GM12878 (cell line): ENCODE data around the gene NKX1-1. TPM values are rescaled to one million over a fixed set of nuclear protein-coding genes. Genes with fewer than 3 reads are reported as not detected.

ENCODE experiments used
- ATAC-seq: fragments of 200-7000 bp; cut with Tn5 transposase; 3 replicates; pipeline ENCODE4 v1.9.1; 2020; ENCODE audit warnings: mild to moderate bottlenecking, moderate library complexity
- BruUV-seq: library from RNA; stranded (reverse); fragments of 400-500 nt; replicated peaks from 2 replicates; lab custom pipeline; 2021; lab: Mats Ljungman, UMichigan
- CTCF ChIA-PET: fragments of 300-600 bp; sonication (Branson Sonifier 250); formaldehyde crosslinking; extraction: SDS; loops from one replicate; lab custom pipeline; 2021; ENCODE audit warnings: inconsistent platforms; lab: Yijun Ruan, JAX
- POLR2A ChIA-PET: fragments of 350-600 bp; formaldehyde crosslinking; extraction: SDS; loops from one replicate; lab custom pipeline; 2021; ENCODE audit warnings: inconsistent platforms; lab: Charles Lee
- RAD21 ChIA-PET: fragments of 300-600 bp; sonication (Branson Sonifier 250); formaldehyde crosslinking; loops from one replicate; lab custom pipeline; 2023; ENCODE audit warnings: antibody characterized with exemption; ENCODE audit not compliant: unreplicated experiment; lab: Charles Lee
- SMC1A ChIA-PET: fragments of 300-600 bp; sonication (Branson Sonifier 250); formaldehyde crosslinking; loops from one replicate; lab custom pipeline; 2023; ENCODE audit not compliant: unreplicated experiment, uncharacterized antibody; lab: Charles Lee
- DNase-seq: peaks from one replicate; pipeline ENCODE4 v3.0.0-alpha.2; 2011; ENCODE audit warnings: low read depth, low spot score
- FAIRE-seq: peaks from 3 replicates; lab custom pipeline; 2011; peaks lifted over from hg19 to GRCh38; lab: Jason Lieb, UNC
- H2AFZ ChIP-seq: 2 replicates; pipeline ENCODE4 v1.6.0; 2011; ENCODE audit warnings: low read depth, low read length, control low read depth; ENCODE audit not compliant: control insufficient read depth
- H3K27ac ChIP-seq: 2 replicates; pipeline ENCODE4 v1.5.1; 2011; ENCODE audit warnings: control low read depth; ENCODE audit not compliant: control insufficient read depth, insufficient read depth
- H3K27me3 ChIP-seq, 2 experiments: replicated peaks in 1 of 2; 2 replicates each; pipeline versions ENCODE4 v1.6.0 to v1.6.1; 2011; ENCODE audit warnings: low read length in 1 of 2; ENCODE audit not compliant: control insufficient read depth in 2 of 2, insufficient read depth in 2 of 2
- H3K36me3 ChIP-seq, 2 experiments: 2 replicates each; pipeline ENCODE4 v1.5.1; 2011; ENCODE audit warnings: low read length in 1 of 2; ENCODE audit not compliant: control insufficient read depth in 2 of 2, insufficient read depth in 2 of 2
- H3K4me1 ChIP-seq: 2 replicates; pipeline ENCODE4 v1.6.1; 2011; ENCODE audit warnings: mild to moderate bottlenecking, low read length, moderate library complexity, mixed read lengths; ENCODE audit not compliant: control insufficient read depth, insufficient read depth
- H3K4me2 ChIP-seq: 2 replicates; pipeline ENCODE4 v1.6.0; 2011; ENCODE audit warnings: control low read depth; ENCODE audit not compliant: control insufficient read depth, insufficient read depth
- H3K4me3 ChIP-seq: fragments of 200-600 bp; sonication (generic); 2 replicates; pipeline ENCODE4 v1.5.1; 2016
- H3K79me2 ChIP-seq: 2 replicates; pipeline ENCODE4 v1.6.0; 2011; ENCODE audit warnings: low read length; ENCODE audit not compliant: control insufficient read depth, insufficient read depth
- H3K9ac ChIP-seq: 2 replicates; pipeline ENCODE4 v1.8.0; 2011; ENCODE audit warnings: low read length, control low read depth, mixed read lengths; ENCODE audit not compliant: control insufficient read depth, insufficient read depth
- H3K9me3 ChIP-seq: replicated peaks from 3 replicates; pipeline ENCODE4 v1.5.1; 2011; ENCODE audit warnings: mild to moderate bottlenecking, low read length; ENCODE audit not compliant: control insufficient read depth, insufficient read depth
- H4K20me1 ChIP-seq: 2 replicates; pipeline ENCODE4 v1.6.0; 2011; ENCODE audit not compliant: control insufficient read depth, insufficient read depth
- CEBPZ ChIP-seq: fragments of 150-350 bp; IDR thresholded peaks from 2 replicates; pipeline ENCODE4 v1.6.1; 2016; ENCODE audit warnings: low read depth, low read length
- WGBS: methylation state at CpG from one replicate; pipeline ENCODE4 v1.1.6; 2016; ENCODE audit warnings: low lambda C conversion rate; ENCODE audit not compliant: insufficient replicate concordance, insufficient coverage; ENCODE audit errors: missing lambda C conversion rate; 5-methylcytosine and 5-hydroxymethylcytosine counted together
- in situ Hi-C: fragments of 300-500 bp; cut with MboI; formaldehyde crosslinking; loops from 9 replicates; pipeline ENCODE4 v1.14.3; 2018; ENCODE audit warnings: mixed read lengths
- intact Hi-C: fragments of 100-400 bp; cut with micrococcal nuclease; formaldehyde crosslinking; loops from one replicate; pipeline ENCODE4 v1.14.2; 2022; ENCODE audit not compliant: unreplicated experiment
- polyA plus RNA-seq, 11 experiments: library from polyadenylated mRNA; depleted of rRNA in 4 of 11; unstranded in 6 of 11; stranded (reverse) in 5 of 11; fragments of >200 nt; fragmentation: Nextera tagmentation in 4 of 11; fragmentation: Illumina TruSeq in 1 of 11; extraction: Ambion mirVana in 4 of 11; extraction: Trizol in 1 of 11; gene quantifications; 1 replicate in 1 of 11; 2 replicates in 10 of 11; pipeline versions ENCODE4 v1.2.1 to v1.2.3, GENCODE V29; 2011 to 2016; ENCODE audit warnings: inconsistent platforms in 2 of 11, missing spikeins in 2 of 11, low read depth in 1 of 11
- total RNA-seq, 4 experiments: library from RNA; depleted of rRNA in 3 of 4; stranded (reverse); fragments of >200 nt in 3 of 4; fragmentation: Illumina TruSeq in 1 of 4; extraction: Trizol in 1 of 4; gene quantifications; 2 replicates each; pipeline versions ENCODE4 v1.2.1 to v1.2.3, GENCODE V29; 2013 to 2021

Gene NKX1-1
- total and polyA plus RNA-seq, 10 of the 15 experiments (the other 5 are each of a cell fraction or from before 2014, with no cell fraction given): not detected

DNA sequence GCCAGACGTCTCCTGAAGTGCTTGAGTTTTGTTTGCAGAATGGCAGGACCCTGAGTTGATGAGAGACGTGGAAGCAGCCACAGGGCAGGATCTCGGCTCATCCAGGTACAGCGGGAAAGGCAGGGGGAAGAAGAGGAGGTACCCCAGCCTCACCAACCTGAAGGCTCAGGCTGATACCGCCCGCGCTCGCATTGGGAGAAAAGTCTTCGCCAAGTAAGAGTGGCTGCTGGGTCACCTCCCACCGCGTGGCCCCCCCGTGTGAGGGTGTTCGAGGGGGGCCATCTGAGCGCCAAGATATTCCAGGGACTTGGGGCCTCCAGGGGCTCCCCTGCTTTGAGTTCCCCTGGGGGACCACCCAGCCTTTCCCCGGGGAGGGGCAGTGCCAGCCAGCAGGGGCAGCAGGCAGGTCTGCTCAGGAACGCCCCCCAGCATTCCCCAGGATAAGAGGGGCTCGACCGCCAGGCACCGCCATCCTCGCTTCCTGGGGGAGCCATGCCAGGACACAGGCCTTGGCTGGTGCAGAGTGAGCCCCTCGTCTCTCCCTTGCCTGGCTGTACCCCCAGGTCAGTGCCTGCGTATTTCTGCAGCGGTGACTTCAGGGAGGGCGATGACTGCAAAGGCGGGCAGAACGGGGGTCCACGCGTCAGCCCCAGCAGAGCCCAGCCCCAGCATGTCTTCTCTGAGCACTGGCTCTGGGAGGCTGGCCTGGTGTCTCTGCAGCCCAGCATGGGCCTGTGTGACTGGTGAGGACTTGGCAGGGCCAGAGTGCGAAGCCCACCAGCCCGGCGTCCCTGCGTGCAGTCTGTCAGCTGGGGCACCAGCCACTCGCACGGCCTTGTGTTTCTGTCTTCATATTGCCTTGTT, 22.3 kb downstream of the NKX1-1 start:
- FAIRE-seq (no peak), ATAC-seq (no peak), DNase-seq (no peak)
- Histone ChIP-seq H3K4me2 (no peak overlapping the region), H3K9ac (no peak overlapping the region), H3K4me1 (no peaks in the 10 kb centered on the region), H4K20me1 (no peaks in the 10 kb centered on the region), H3K36me3 (peaks cover 0 to 4% of the 10 kb centered on the region in 2 experiments; a peak in 1 of 4 replicates), H3K79me2 (no peaks in the 10 kb centered on the region), H3K4me3 (no peak overlapping the region), H3K27me3 (no peaks in the 10 kb centered on the region), H3K27ac (no peak overlapping the region), H2AFZ (no peak overlapping the region), H3K9me3 (peaks cover 1% of the 10 kb centered on the region; the same call in 2 of the 3 replicates)
- TF ChIP-seq CEBPZ: no peak
- intact Hi-C loops: no loop called here
- in situ Hi-C loops: no loop called here
- ChIA-PET SMC1A (no interaction called here), CTCF (no interaction called here), POLR2A (no interaction called here), RAD21 (no interaction called here)
- BruUV-seq: no TSS peak
- 85% methylated on average over 34 of the region's 34 CpGs for WGBS
